C4-2B (cell line): Measurements from ENCODE around the gene ZIC2.

ENCODE experiments used
- H3K27ac ChIP-seq: fragments of 450-650 bp; 2 replicates; pipeline ENCODE4 v1.5.1; 2017
- CTCF ChIP-seq: fragments of 450-650 bp; conservative IDR thresholded peaks from 2 replicates; pipeline ENCODE4 v1.5.1; 2017; ENCODE audit warnings: mild to moderate bottlenecking
- ZFX ChIP-seq: fragments of 450-650 bp; IDR thresholded peaks from 2 replicates; pipeline ENCODE4 v1.6.1; 2017

The ZIC2 gene

GRCh38 chr13:99955747-99956472 lies 25.7 kb upstream of the ZIC2 start:
- H3K27ac ChIP-seq: no peak overlapping the region
- no peak for TF ChIP-seq ZFX

DNA sequence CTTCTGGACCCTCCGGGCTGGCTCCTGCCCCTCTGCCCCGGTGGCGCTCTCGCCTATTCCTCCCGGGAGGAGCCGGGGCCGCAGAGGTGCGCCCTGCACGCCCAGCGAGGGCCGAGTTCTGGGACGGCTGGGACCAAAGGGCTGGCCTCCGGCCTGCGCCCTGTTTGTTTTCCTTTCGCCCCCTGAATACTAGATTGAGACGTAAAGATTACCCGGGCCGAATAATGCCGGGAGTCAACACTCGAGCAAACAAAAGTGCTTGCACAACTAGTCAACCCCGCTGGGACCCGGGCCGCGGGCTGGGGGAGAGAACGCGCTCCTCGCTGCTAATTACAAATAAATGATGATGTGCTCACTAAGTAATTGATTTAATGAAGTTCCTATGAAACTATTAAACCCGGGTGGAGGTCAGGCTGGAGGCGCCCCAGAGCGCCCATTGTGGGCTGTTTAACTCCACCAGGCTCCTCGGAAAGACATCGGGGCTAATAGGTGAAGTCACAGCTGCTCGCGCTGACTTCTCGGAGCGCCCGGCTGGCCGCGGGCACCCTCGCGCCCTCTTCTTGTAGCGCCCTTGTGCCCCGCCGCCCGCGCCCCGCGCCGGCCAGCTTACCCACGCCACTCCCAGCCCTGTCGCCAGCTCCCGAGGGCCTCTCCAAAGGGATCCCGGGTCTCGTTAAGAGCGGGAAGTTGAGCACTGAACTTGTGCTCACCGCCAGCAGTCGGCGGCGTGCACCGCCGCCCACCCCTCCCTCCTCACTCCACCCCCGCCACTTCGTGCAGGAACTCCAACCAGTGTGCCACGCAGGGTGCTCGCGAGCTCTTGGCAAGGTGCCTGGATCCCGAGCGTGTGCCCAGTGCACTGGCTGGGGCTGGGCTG lies 24.9 kb upstream of the ZIC2 start:
- H3K27ac ChIP-seq: no peak overlapping the region
- TF ChIP-seq CTCF: no peak
- no peak for TF ChIP-seq ZFX

DNA sequence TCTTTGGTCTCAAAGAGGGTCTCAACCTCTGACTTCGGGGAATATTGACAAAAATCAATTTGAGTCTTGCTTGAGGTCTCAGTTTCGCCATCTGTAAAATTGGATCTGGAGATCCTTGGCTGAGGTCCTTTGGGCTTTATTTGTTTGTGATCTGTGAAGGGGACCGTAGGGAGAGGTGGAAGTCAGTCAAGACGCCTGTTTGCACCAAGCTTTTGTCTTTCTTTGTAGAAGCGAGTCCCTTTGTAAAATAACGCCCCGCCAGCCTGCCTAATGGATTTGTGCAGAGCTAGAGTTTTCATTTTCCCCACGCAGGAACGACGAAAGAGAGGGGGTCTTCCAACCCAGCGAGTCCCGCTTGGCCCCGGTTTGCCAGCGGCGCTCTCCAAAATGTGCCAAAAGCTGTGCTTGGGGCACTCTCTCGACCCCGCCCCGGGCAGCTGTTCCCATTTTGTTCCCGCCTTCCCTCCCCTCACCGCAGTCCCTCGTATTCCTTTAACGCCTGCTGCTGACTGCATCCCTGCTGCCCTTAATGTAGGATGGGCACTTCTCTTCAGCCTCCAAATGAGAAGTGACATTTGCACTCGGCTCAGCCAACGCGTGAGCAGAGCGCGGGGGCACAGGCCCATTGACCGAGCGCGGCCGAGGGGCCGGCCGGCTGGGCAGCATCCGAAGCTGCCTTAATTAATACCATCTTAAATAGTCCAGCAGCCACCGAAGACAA lies 23.0 kb upstream of the ZIC2 start:
- H3K27ac ChIP-seq: no peak overlapping the region
- TF ChIP-seq CTCF (no peak), ZFX (no peak)

DNA sequence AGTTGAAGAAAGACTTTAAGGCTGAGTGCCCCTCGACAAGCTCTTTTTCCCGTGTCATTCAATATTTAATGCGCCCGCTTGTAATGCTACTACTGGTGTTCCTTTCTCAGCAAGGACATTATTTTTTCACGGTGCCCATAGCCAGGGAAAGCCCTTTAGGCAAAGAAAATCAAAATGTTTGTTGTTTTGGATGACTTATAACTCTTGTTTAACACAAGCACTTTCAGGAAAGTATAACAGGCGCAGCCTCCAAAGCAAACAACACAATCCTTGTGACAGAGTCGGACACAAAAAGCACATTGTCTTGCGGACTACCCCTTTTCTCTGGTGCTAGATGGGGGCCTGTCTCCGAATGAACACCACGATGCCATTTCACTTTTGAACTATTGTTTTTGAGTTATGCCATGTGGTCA lies 22.5 kb upstream of the ZIC2 start:
- TF ChIP-seq CTCF: no peak
- no peak for TF ChIP-seq ZFX
- no peak overlapping the region for H3K27ac ChIP-seq

DNA sequence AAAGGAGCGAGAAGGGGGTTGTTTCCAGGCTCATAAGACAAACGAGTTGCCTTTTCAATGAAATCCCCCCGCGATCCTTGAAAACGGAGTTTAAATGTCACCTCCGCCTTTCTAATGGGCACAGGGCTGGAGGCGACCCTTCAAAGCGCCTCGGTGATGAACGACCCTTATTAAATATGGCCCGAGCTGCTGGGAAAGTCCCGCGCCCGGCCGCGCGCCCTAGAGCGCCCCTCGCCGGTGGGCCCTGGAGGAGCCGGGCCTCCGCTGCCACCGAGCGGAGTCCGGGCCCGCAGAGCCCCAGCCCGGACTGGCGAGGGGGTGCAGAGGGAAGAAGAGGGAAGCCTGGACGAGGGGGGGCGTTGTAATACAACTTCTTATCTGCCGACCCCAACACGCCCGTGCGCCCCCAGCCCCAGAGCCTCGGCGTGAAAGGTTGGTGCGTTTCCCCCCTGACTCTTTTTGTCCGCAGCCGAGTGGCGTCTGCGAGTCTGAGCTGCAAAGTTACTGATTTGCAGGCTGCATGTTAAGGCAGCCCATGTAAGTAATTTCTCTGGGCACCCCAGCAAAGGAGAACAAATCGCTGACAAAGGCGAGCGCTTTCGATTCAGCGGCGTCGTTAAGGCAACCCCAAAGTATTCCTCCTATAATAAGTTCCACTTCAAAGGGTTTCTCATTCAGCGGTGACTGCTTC lies 21.9 kb upstream of the ZIC2 start:
- TF ChIP-seq ZFX (no peak), CTCF (no peak)
- H3K27ac ChIP-seq: no peak overlapping the region

GRCh38 chr13:99960663-99961311 lies 20.8 kb upstream of the ZIC2 start:
- peak overlapping the region; percentile 10; the same call in 1 of the 2 replicates for H3K27ac ChIP-seq
- TF ChIP-seq ZFX: no peak
- TF ChIP-seq CTCF: no peak

DNA sequence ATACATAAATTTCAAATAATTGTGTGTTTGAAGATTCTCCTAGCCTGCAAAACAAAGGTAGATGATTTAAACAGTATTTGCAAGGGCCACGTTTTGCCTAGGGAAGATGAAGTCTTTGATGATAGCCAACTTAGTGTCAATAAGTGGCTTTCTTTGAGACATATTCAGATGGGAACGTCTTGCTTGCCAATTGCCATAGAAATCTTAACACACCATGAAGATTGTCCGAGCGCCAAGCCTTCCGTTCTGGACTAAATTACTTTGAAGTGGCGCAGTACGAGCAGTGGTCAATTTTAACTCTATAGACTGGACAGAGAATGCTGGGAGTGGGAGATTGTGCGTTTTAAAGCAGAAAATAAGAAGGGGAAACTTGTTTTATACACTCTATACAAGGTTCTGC lies 19.9 kb upstream of the ZIC2 start:
- TF ChIP-seq ZFX: no peak
- no peak for TF ChIP-seq CTCF
- no peak overlapping the region for H3K27ac ChIP-seq
